Measurements from ENCODE around the gene SART1.
A peak's percentile ranks its signal among the peaks of the same experiment; 100 is the strongest.
"Not testable (repeated sequence)": the region's sequence is repeated elsewhere in the genome, so short reads cannot be mapped to it uniquely, and the experiment has no call there.

Gene SART1

DNA sequence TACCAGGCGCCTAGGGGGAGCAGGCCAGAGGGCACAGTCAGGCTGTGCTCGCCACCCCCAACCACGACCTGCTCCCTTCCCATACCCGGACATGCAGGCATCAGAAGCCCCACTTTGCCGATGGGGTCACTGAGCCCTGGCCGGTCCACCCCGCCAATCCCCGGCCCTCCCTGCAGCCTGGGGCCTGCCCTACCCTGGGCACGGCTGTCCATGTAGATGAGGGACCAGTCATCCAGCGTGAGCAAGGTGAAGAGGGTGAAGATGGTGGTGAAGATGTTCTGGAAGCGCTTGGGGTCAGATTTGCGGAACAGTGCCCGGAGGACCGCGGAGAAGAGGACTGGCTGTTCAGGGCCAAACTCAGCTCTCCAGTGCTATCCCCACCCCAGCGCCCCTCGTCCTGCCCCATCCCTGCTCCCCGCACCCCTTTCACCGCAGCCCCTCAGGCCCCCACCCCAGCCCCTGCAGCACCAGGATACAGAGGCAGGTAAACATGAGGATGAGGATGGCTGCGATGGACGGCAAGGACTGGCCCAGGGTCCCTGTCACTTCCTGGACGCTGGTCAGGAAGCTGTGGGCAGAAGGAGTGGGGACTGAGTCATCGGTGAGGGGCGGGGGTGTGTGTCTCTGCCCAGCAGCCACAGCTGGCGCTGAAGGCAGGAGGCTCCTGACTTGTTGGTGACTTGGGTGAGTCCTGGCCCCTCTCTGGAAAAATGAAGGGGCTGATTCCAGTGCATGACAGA is 59.3 kb downstream of the SART1 start:
- no peak for TF ChIP-seq ZFX (IDR thresholded peaks at IDR 0.05)
- TF ChIP-seq, protein P1, sequence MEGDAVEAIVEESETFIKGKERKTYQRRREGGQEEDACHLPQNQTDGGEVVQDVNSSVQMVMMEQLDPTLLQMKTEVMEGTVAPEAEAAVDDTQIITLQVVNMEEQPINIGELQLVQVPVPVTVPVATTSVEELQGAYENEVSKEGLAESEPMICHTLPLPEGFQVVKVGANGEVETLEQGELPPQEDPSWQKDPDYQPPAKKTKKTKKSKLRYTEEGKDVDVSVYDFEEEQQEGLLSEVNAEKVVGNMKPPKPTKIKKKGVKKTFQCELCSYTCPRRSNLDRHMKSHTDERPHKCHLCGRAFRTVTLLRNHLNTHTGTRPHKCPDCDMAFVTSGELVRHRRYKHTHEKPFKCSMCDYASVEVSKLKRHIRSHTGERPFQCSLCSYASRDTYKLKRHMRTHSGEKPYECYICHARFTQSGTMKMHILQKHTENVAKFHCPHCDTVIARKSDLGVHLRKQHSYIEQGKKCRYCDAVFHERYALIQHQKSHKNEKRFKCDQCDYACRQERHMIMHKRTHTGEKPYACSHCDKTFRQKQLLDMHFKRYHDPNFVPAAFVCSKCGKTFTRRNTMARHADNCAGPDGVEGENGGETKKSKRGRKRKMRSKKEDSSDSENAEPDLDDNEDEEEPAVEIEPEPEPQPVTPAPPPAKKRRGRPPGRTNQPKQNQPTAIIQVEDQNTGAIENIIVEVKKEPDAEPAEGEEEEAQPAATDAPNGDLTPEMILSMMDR (conservative IDR thresholded peaks at IDR 0.05) = no peak
- H3K27ac ChIP-seq = no peak overlapping the region

DNA sequence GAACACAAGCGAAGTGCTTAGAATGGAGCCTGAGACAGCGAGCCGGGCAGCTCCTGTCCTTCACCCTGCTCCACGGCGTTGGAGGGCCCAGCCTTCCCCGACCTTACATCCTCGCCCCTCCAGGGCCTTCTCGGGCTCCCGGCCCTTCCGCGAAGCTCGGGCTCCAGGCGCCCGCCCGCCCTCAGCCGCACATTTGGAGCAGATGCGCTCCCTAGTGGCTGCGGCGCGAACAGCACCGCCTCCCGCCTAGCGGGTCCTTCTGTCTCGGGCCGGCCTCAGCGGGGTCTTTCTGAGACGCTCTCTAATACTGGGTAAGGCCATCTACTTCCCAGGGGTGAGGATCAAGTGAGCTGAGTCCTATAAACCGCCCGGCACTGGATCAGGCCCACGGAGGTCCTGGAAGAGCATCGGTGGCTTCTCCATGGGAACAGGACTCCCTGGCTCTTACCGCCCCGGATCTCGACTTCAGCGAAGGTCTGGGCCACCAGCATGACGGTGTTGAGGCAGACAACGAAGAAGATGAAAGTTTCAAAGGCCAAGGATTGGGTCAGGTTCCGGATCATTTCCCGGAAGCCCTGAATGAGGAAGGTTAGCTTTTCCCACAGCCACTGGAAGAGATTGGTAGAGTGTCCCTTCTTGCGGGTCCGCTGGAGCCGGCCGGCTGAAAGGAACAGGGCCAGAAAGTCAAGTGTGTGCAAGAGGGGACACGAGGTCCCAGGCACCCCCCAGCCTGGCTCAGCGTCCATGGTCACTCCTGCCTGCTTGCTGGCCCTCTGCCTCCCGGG is 61.1 kb downstream of the SART1 start:
- no peak overlapping the region for H3K27ac ChIP-seq
- TF ChIP-seq ZFX (IDR thresholded peaks at IDR 0.05) = no peak
- TF ChIP-seq, protein P1 (conservative IDR thresholded peaks at IDR 0.05) = peak; percentile 98

DNA sequence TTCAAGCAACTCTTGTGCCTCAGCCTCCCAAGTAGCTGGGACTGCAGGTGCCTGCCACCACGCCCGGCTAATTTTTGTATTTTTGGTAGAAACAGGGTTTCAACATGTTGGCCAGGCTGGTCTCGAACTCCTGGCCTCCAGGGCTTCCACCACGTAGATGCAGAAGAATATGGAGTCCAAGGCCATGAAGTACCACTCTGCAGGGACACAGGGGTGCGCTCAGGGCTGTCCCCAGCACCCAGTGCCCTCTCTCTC is 61.6 kb downstream of the SART1 start:
- H3K27ac ChIP-seq = not testable (repeated sequence)

DNA sequence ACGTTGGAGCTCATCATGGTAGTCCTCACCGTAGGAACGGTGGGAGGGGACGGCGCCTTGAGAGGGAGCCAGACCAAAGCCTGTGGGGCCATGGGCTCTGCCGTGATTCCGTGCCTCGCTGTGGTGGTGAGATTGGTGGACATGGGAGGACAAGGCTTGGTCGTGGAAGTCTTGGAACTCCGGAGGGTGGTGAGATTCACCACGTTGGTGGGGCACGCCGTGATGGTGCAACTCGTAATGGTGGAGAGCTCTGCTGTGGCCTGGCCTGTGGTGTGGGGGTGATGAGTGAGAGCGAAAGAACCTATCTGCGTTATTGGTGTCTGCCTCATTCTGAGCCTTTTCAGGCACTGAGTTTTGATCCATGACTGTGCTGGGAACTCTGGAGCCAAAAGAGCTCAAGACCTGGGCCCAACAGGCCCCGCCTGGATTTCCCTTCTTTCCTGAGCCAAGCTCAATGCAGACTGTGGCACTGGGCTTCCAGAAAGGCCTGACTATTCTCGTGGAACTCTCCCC is 64.5 kb downstream of the SART1 start, which contains the start of gene CATSPER1:
Gene CATSPER1, minus strand, starts transcription at position 463 of the 513 bp plus-strand sequence. Its CDS starts 100 bp downstream, at position 363.
- no peak within 1 kb of the TSS for H3K27ac ChIP-seq
- TF ChIP-seq, protein P1 (conservative IDR thresholded peaks at IDR 0.05) = no peak
- TF ChIP-seq ZFX (IDR thresholded peaks at IDR 0.05) = no peak
